Neural cell (in vitro differentiated cells): ENCODE results near the gene HOXD8.

Source experiments
- CTCF ChIP-seq: fragments of 450-650 bp; IDR thresholded peaks from 2 replicates; pipeline ENCODE4 v1.5.1; 2014; ENCODE audit warnings: antibody characterized with exemption, mild to moderate bottlenecking, moderate library complexity; ENCODE audit not compliant: poor library complexity, severe bottlenecking
- SMC3 ChIP-seq: fragments of 450-650 bp; conservative IDR thresholded peaks from 2 replicates; pipeline ENCODE4 v1.6.1; 2014; ENCODE audit warnings: antibody characterized with exemption, mild to moderate bottlenecking, moderate library complexity; ENCODE audit not compliant: poor library complexity

DNA sequence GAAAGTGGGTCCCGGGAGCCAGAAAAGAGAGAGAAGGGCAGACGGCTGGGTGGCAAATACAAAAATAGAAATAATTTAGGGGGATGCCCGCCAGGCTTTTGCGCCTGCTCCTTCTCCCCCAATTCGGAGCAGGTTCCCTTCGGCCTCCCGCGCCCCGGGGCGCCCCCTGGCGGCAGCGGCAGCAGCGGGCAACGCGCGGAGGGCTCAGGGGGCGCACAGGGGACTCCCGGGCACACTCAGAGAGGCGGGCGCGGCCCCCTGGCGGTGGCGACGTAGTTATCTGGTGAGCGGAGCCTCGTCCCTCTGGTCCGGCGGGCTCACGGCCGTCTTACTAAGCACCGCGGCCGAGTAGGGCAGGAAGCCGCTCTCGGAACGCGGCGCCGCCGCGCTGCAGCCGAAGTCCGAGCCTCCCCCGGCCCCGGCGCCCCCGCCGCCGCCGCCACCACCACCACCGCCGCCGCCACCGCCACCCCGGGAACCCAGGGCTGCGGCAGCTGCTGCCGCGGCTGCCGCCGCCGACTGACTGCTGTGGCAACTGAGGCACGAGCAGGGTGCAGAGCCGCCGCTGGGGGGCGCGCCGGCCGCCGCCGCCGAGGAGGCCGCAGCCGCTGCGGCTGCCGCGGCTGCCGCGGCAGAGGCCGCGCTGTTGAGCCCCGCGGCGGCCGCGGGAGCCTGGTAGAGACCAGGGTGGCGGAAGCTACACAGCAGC, 49.5 kb upstream of the HOXD8 start:
- TF ChIP-seq CTCF (peak; percentile 66), SMC3 (peak; percentile 70)
